GM12878 (cell line): ENCODE data around the gene NAALAD2.

Experiments
- CTCF ChIP-seq, 3 experiments: IDR thresholded peaks in 2 of 3; conservative IDR thresholded peaks in 1 of 3; 2 replicates each; pipeline ENCODE4 v1.5.1; 2011; ENCODE audit warnings: low read depth in 3 of 3, low read length in 3 of 3, mild to moderate bottlenecking in 3 of 3, control low read depth in 2 of 3, moderate library complexity in 2 of 3, inconsistent platforms in 1 of 3, mixed read lengths in 1 of 3; ENCODE audit not compliant: control insufficient read depth in 2 of 3, insufficient read depth in 1 of 3; ENCODE audit errors: extremely low read depth in 1 of 3
- MLLT1 ChIP-seq: fragments of 450-650 bp; IDR thresholded peaks from 2 replicates; pipeline ENCODE4 v1.6.1; 2016; ENCODE audit warnings: mild to moderate bottlenecking
- NFYB ChIP-seq: IDR thresholded peaks from 2 replicates; pipeline ENCODE4 v1.6.1; 2011; ENCODE audit warnings: low read depth, mild to moderate bottlenecking, low read length, improper control_type of control experiment, moderate library complexity; ENCODE audit not compliant: insufficient read depth
- REST ChIP-seq: IDR thresholded peaks from 2 replicates; pipeline ENCODE4 v1.6.1; 2012; ENCODE audit warnings: mild to moderate bottlenecking, low read depth, low read length

GRCh38 chr11:90124946-90125345, 9.5 kb upstream of the NAALAD2 start:
- TF ChIP-seq REST (no peak), CTCF (IDR thresholded peaks at IDR 0.05 in 2 of 3, conservative IDR thresholded peaks at IDR 0.05 in 1 of 3; ENCODE audit: control insufficient read depth in 2 of 3, extremely low read depth in 1 of 3, insufficient read depth in 1 of 3, low read depth in 3 of 3, low read length in 3 of 3) (no peak), MLLT1 (no peak), NFYB (no peak)
